DOHH2 (cell line): ENCODE measurements around the gene PATL1.

ENCODE experiments used
- CTCF ChIP-seq: fragments of 200-600 bp; sonication (generic); IDR thresholded peaks from one replicate; pipeline ENCODE4 v1.5.1; 2014; ENCODE audit warnings: antibody characterized with exemption, mild to moderate bottlenecking, low read depth, low read length; ENCODE audit not compliant: poor library complexity, severe bottlenecking
- EZH2phosphoT487 ChIP-seq: fragments of 200-600 bp; sonication (generic); IDR thresholded peaks from 2 replicates; pipeline ENCODE4 v1.6.1; 2017; ENCODE audit warnings: borderline replicate concordance, mild to moderate bottlenecking, antibody characterized with exemption, low read length, moderate library complexity, mixed read lengths

GRCh38 chr11:59659981-59660380, 8.9 kb downstream of the PATL1 start:
- TF ChIP-seq CTCF (no peak), EZH2phosphoT487 (no peak)
